DND-41 (cell line): ENCODE measurements around the gene WDR18.
A peak's percentile ranks its signal among the peaks of the same experiment; 100 is the strongest.

Experiments
- ATAC-seq: fragments of 200-7000 bp; cut with Tn5 transposase; 3 replicates; pipeline ENCODE4 v1.9.1; 2021; ENCODE audit warnings: low read depth; ENCODE audit not compliant: insufficient read depth
- DNase-seq: peaks from one replicate; pipeline ENCODE4 v3.0.0-alpha.2; 2020
- H2AFZ ChIP-seq: 2 replicates; pipeline ENCODE4 v1.6.0; 2012; ENCODE audit warnings: low read depth, low read length
- H3K27ac ChIP-seq: 2 replicates; pipeline ENCODE4 v1.5.1; 2012; ENCODE audit warnings: low read length, inconsistent platforms
- H3K27me3 ChIP-seq: fragments of 200-600 bp; sonication (generic); 2 replicates; pipeline ENCODE4 v1.6.0; 2012; ENCODE audit warnings: low read length, mild to moderate bottlenecking, inconsistent platforms; ENCODE audit not compliant: insufficient read depth, poor library complexity
- H3K36me3 ChIP-seq: 2 replicates; pipeline ENCODE4 v1.5.1; 2012; ENCODE audit warnings: low read length, inconsistent platforms; ENCODE audit not compliant: insufficient read depth
- H3K4me1 ChIP-seq: 2 replicates; pipeline ENCODE4 v1.5.1; 2012; ENCODE audit warnings: mild to moderate bottlenecking, low read length; ENCODE audit not compliant: insufficient read depth
- H3K4me2 ChIP-seq: 2 replicates; pipeline ENCODE4 v1.6.0; 2012; ENCODE audit warnings: mild to moderate bottlenecking, moderate library complexity, low read length, inconsistent platforms; ENCODE audit not compliant: insufficient read depth
- H3K4me3 ChIP-seq, 2 experiments: fragments of 200-600 bp in 1 of 2; shearing (Covaris generic) in 1 of 2; 2 replicates each; pipeline ENCODE4 v1.5.1; 2012 to 2016; ENCODE audit warnings: inconsistent platforms in 2 of 2, low read length in 2 of 2, mild to moderate bottlenecking in 2 of 2, low read depth in 1 of 2, moderate library complexity in 1 of 2
- H3K79me2 ChIP-seq: 2 replicates; pipeline ENCODE4 v1.6.0; 2012; ENCODE audit warnings: low read length, inconsistent platforms; ENCODE audit not compliant: insufficient read depth
- H3K9ac ChIP-seq: 2 replicates; pipeline ENCODE4 v1.6.0; 2012; ENCODE audit warnings: low read depth, mild to moderate bottlenecking, inconsistent platforms, low read length, moderate library complexity
- H3K9me3 ChIP-seq: 2 replicates; pipeline ENCODE4 v1.5.1; 2012; ENCODE audit warnings: low read length, moderate library complexity, mild to moderate bottlenecking, inconsistent platforms; ENCODE audit not compliant: insufficient read depth, severe bottlenecking
- H4K20me1 ChIP-seq: 2 replicates; pipeline ENCODE4 v1.6.0; 2012; ENCODE audit warnings: low read length; ENCODE audit not compliant: insufficient read depth
- CTCF ChIP-seq: IDR thresholded peaks from 2 replicates; pipeline ENCODE4 v1.5.1; 2012; ENCODE audit warnings: borderline replicate concordance, low read length, moderate library complexity, mild to moderate bottlenecking; ENCODE audit not compliant: poor library complexity, severe bottlenecking; ENCODE audit errors: extremely low read depth
- EZH2 ChIP-seq: IDR thresholded peaks from 3 replicates; pipeline ENCODE4 v1.6.1; 2012; ENCODE audit warnings: borderline replicate concordance, low read depth, mild to moderate bottlenecking, moderate library complexity, low read length, inconsistent platforms; ENCODE audit not compliant: severe bottlenecking

Gene WDR18

GRCh38 chr19:1025960-1026782 is 42.0 kb downstream of the WDR18 start, which contains the start of gene CNN2:
CNN2 (plus strand) TSS chr19:1026608; CDS start chr19:1026662, 54 bp downstream.
- ATAC-seq (peak; percentile 57), DNase-seq (peak; percentile 45)
- no peak within 1 kb of the TSS; the same call in 1 of the 2 replicates for H2AFZ ChIP-seq
- H3K4me3 ChIP-seq: peak within 1 kb of the TSS in 1 of 2 experiments; percentile 43; a peak in 2 of 4 replicates
- H3K4me2 ChIP-seq: peak within 1 kb of the TSS; percentile 73
- no peak within 1 kb of the TSS for H3K27ac ChIP-seq
- no peaks in the 10 kb centered on the region for H4K20me1 ChIP-seq
- no peaks in the 10 kb centered on the region for H3K36me3 ChIP-seq
- H3K79me2 ChIP-seq: no peaks in the 10 kb centered on the region
- peaks cover 42% of the 10 kb centered on the region for H3K4me1 ChIP-seq
- H3K9me3 ChIP-seq: no peaks in the 10 kb centered on the region
- H3K27me3 ChIP-seq: peaks cover 25% of the 10 kb centered on the region
- H3K9ac ChIP-seq: peak within 1 kb of the TSS; percentile 34; the same call in 1 of the 2 replicates
- TF ChIP-seq EZH2 (no peak), CTCF (no peak)

- H3K27me3 ChIP-seq: peaks cover 25% of the 10 kb centered on the region
- no peak overlapping the region for H2AFZ ChIP-seq
- peak overlapping the region; percentile 34; the same call in 1 of the 2 replicates for H3K9ac ChIP-seq
- no peak overlapping the region for H3K27ac ChIP-seq
- no peak for TF ChIP-seq EZH2
- TF ChIP-seq CTCF: no peak
- no peak for DNase-seq
- ATAC-seq: no peak
- no peaks in the 10 kb centered on the region for H3K9me3 ChIP-seq
- peak overlapping the region in 1 of 2 experiments; percentile 43; a peak in 2 of 4 replicates for H3K4me3 ChIP-seq
- H3K79me2 ChIP-seq: no peaks in the 10 kb centered on the region
- H4K20me1 ChIP-seq: no peaks in the 10 kb centered on the region
- peaks cover 36% of the 10 kb centered on the region for H3K4me1 ChIP-seq
- no peaks in the 10 kb centered on the region for H3K36me3 ChIP-seq
- peak overlapping the region; percentile 73 for H3K4me2 ChIP-seq
These were observed 42.9 kb downstream of the WDR18 start for GRCh38 chr19:1026783-1027649.

- Histone ChIP-seq H3K79me2 (no peaks in the 10 kb centered on the region), H3K27ac (no peak overlapping the region), H3K27me3 (peaks cover 25% of the 10 kb centered on the region), H3K4me2 (peak overlapping the region; percentile 73; the same call in 1 of the 2 replicates), H3K4me1 (peaks cover 36% of the 10 kb centered on the region), H3K9me3 (no peaks in the 10 kb centered on the region), H4K20me1 (no peaks in the 10 kb centered on the region), H3K9ac (no peak overlapping the region; the same call in 1 of the 2 replicates), H3K4me3 (peak overlapping the region in 1 of 2 experiments; percentile 43; a peak in 1 of 4 replicates), H3K36me3 (no peaks in the 10 kb centered on the region), H2AFZ (no peak overlapping the region)
- DNase-seq: no peak
- TF ChIP-seq CTCF (no peak), EZH2 (no peak)
- peak; percentile 16 for ATAC-seq
These were observed 43.5 kb downstream of the WDR18 start for GRCh38 chr19:1027650-1028061.
